Peyer's patch (tissue), 4 donors: ENCODE data around the gene LRRC8A. TPM values are rescaled to one million over a fixed set of nuclear protein-coding genes. Genes with fewer than 3 reads are reported as not detected.
"Not testable (repeated sequence)": the region's sequence is repeated elsewhere in the genome, so short reads cannot be mapped to it uniquely, and the experiment has no call there.

ENCODE experiments used
- DNase-seq, 3 donors: peaks; one replicate each; pipeline ENCODE4 v3.0.0-alpha.2; 2017 to 2019
- H3K27ac ChIP-seq, 4 donors: fragments of 200-600 bp; sonication (generic); one replicate each; pipeline ENCODE4 v1.5.1; 2016 to 2019
- H3K27me3 ChIP-seq, 2 donors: fragments of 200-600 bp; sonication (generic); one replicate each; pipeline ENCODE4 v1.5.1; 2019
- H3K36me3 ChIP-seq, 3 donors: fragments of 200-600 bp; sonication (generic); one replicate each; pipeline ENCODE4 v1.5.1; 2016 to 2019
- H3K4me1 ChIP-seq, 4 donors: fragments of 200-600 bp; sonication (generic); one replicate each; pipeline ENCODE4 v1.5.1; 2016 to 2019
- H3K4me3 ChIP-seq, 4 donors: fragments of 200-600 bp; sonication (generic); 1 replicate in 3 of 4; 2 replicates in 1 of 4; pipeline ENCODE4 v1.5.1; 2016 to 2019; ENCODE audit warnings: mild to moderate bottlenecking in 1 of 4
- H3K9me3 ChIP-seq, 4 donors: fragments of 200-600 bp; sonication (generic); one replicate each; pipeline ENCODE4 v1.5.1; 2016 to 2019; ENCODE audit warnings: mild to moderate bottlenecking in 1 of 4
- POLR2A ChIP-seq, 2 donors: fragments of 450-650 bp; IDR thresholded peaks; one replicate each; pipeline ENCODE4 v1.5.1; 2017; ENCODE audit warnings: antibody characterized with exemption in 2 of 2, mild to moderate bottlenecking in 2 of 2, moderate library complexity in 2 of 2
- total RNA-seq, 4 donors: library from RNA; depleted of rRNA; stranded (reverse); fragments of >200 nt; gene quantifications; one replicate each; pipeline ENCODE4 v1.1.0, GENCODE V29; 2016
- TF ChIP-seq, protein P1 (sequence below), 6 experiments: fragments of 450-650 bp in 4 of 6; fragments of 200-600 bp in 2 of 6; sonication (generic) in 1 of 6; IDR thresholded peaks; one replicate each; pipeline ENCODE4 v1.5.1; 2017 to 2019; ENCODE audit warnings: antibody characterized with exemption in 6 of 6, mild to moderate bottlenecking in 3 of 6, moderate library complexity in 1 of 6

Gene LRRC8A
- total RNA-seq, 4 donors from 2014 or later, result 20.0 to 39.2 (median 27.0) TPM

DNA sequence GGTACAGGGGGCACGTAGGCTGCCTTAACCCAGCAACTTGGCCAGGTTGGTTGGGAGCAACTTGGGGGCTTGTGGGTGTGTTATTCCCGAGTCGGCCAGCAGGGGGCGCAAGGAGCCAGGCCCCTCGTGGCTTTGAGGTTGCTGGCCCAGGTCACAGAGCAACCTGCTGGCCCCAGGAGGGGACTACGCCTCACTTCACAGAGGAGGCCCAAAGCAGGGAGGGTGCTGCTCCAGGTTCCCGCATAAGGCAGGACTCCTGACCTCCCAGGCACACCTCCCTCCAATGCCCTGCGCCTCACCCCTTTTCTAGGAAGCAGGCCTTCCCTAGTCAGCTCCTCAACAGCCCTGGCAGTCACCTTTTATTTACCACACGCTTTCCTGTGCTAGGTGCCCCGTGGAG, 18.3 kb upstream of the LRRC8A start:
- TF ChIP-seq POLR2A (IDR thresholded peaks at IDR 0.05), result no peak
- TF ChIP-seq, protein P1, sequence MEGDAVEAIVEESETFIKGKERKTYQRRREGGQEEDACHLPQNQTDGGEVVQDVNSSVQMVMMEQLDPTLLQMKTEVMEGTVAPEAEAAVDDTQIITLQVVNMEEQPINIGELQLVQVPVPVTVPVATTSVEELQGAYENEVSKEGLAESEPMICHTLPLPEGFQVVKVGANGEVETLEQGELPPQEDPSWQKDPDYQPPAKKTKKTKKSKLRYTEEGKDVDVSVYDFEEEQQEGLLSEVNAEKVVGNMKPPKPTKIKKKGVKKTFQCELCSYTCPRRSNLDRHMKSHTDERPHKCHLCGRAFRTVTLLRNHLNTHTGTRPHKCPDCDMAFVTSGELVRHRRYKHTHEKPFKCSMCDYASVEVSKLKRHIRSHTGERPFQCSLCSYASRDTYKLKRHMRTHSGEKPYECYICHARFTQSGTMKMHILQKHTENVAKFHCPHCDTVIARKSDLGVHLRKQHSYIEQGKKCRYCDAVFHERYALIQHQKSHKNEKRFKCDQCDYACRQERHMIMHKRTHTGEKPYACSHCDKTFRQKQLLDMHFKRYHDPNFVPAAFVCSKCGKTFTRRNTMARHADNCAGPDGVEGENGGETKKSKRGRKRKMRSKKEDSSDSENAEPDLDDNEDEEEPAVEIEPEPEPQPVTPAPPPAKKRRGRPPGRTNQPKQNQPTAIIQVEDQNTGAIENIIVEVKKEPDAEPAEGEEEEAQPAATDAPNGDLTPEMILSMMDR (IDR thresholded peaks at IDR 0.05), result peak; percentile 90 to 99 (median 95)
- Histone ChIP-seq H3K4me1 (no peaks in the 10 kb centered on the region), H3K27ac (no peak overlapping the region), H3K4me3 (no peak overlapping the region), H3K27me3 (no peaks in the 10 kb centered on the region), H3K9me3 (no peaks in the 10 kb centered on the region), H3K36me3 (no peaks in the 10 kb centered on the region)
- DNase-seq, result peak; percentile 77 to 90 (median 86)

DNA sequence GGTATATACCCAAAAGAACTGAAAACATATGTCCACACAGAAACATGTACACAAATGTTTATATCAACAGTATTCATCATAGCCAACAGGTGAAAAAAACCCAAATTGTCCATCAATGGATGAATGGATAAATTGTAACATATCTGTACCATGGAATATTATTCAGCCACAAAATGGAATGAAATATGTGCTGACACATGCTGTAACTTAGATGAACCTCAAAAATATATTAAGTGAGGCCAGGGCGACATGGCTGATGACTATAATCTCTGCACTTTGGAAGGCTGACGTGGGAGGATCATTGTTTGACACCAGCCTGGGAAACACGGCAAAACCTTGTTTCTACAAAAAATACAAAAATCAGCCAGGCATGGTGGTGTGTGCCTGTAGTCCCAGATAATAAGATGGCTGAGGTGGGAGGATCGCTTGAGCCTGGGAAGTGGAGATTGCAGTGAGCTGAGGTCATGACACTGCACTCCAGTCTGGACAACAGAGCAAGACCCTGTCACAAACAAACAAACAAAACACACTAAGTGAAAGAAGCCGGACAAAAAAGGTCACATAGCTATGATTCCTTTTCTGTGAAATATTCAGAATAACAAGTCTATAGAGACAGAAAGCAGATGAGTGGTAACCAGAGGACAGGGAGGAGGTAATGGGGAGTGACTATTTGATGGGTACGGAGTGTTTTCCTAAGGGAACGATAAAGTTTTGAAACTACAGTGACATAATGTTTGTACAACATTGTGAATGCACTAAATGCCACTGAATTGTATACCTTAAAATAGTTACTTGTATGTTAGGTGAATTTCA, 11.6 kb upstream of the LRRC8A start:
- Histone ChIP-seq H3K36me3 (no peaks in the 10 kb centered on the region), H3K4me1 (no peaks in the 10 kb centered on the region), H3K9me3 (no peaks in the 10 kb centered on the region), H3K27me3 (no peaks in the 10 kb centered on the region), H3K27ac (no peak overlapping the region), H3K4me3 (no peak overlapping the region)
- DNase-seq, result no peak
- no peak for TF ChIP-seq POLR2A (IDR thresholded peaks at IDR 0.05)
- TF ChIP-seq, protein P1 (IDR thresholded peaks at IDR 0.05), result no peak

DNA sequence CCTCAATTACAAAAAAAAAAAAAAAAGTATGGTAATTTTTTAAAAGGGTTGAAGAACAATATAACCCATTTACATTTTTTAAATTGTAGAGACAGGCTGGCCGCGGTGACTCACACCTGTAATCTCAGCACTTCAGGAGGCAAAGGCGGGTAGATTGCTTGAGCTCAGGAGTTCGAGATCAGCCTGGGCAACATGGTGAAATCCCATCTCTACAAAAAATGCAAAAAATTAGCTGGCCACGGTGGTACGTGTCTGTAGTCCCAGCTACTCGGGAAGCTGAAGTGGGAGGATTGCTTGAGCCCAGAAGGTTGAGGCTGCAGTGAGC, 11.0 kb upstream of the LRRC8A start:
- H3K36me3 ChIP-seq, H3K27ac ChIP-seq, H3K4me3 ChIP-seq, DNase-seq, H3K27me3 ChIP-seq, H3K4me1 ChIP-seq, H3K9me3 ChIP-seq: not testable (repeated sequence)

DNA sequence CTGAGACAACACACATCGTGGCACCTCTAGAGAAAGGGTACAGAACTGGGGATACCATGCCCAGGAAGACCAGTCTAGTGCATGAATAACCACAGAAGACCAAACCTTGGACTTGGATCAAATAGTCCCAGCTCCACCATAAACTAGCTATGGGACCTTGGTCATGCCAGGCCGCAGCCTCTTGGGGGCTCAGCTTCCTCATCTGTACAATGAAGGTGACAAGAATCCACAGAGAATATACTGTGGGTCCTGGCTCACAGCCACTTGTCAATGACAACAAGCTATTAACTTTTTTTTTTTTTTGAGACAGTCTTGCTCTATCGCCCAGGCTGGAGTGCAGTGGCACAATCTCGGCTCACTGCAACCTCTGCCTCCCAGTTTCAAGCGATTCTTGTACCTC, 4.1 kb upstream of the LRRC8A start:
- Histone ChIP-seq H3K27me3 (no peaks in the 10 kb centered on the region), H3K27ac (no peak overlapping the region), H3K36me3 (no peaks in the 10 kb centered on the region), H3K9me3 (no peaks in the 10 kb centered on the region), H3K4me1 (peaks cover 0 to 6% (median 3%) of the 10 kb centered on the region in 4 donors), H3K4me3 (no peak overlapping the region)
- DNase-seq, result no peak
- no peak for TF ChIP-seq POLR2A (IDR thresholded peaks at IDR 0.05)
- TF ChIP-seq, protein P1 (IDR thresholded peaks at IDR 0.05), result peak in 1 of 6 experiments; percentile 8

DNA sequence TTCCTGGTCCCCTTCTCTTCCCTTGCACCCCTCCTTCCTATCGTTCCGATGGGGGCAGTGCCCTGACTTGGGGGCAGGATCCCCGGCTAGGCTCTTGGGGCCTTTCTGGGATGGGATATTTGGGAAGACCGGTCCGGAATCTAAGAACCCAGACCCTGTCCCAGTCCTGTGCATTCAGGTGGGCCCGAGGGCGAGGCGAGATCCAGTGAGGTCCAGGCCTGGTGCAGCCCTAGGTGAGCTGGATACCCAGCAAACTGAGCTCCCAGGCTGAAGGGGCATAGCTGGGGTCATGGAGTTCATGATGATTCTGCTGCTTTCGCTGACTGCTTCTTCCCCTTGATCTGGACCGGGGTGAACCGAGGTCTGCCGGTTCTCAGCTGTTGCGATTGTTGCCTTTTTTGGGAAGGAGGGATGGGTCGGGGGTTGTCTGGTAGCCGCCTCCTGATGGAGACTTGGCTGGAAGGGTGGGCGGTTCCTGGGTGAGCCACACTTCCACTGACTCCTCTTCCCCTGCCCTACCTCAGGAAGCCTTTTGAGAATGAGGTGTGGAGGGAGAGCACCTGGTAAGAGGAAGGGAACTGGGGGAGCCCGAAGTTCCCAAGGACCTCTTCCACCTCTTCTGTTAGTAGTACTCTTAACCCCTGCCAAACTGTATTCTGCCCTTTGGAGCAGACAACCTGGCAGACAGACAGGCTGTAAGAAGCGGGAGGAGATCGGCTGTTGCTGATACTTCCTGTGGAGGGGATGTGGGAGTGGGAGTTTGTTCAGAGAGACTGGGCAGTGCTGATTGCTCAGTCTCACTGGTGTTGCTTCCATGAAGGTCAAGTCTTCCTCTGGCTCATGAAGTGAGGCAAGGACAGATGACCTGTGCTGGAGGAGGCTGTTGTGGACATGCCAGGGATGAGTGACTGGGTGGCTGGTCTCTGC, 1.0 kb downstream of the LRRC8A start:
- TF ChIP-seq, protein P1 (IDR thresholded peaks at IDR 0.05), result no peak
- TF ChIP-seq POLR2A (IDR thresholded peaks at IDR 0.05), result no peak
- H3K27ac ChIP-seq, result peak overlapping the region; percentile 93 to 99 (median 96)
- no peaks in the 10 kb centered on the region for H3K9me3 ChIP-seq
- H3K36me3 ChIP-seq, result peaks cover 0 to 14% (median 0%) of the 10 kb centered on the region in 3 donors
- H3K4me1 ChIP-seq, result peaks cover 0 to 36% (median 8%) of the 10 kb centered on the region in 4 donors
- peak in 1 of 3 donors; percentile 61 for DNase-seq
- H3K4me3 ChIP-seq, result peak overlapping the region; percentile 81 to 100 (median 98)
- no peaks in the 10 kb centered on the region for H3K27me3 ChIP-seq

DNA sequence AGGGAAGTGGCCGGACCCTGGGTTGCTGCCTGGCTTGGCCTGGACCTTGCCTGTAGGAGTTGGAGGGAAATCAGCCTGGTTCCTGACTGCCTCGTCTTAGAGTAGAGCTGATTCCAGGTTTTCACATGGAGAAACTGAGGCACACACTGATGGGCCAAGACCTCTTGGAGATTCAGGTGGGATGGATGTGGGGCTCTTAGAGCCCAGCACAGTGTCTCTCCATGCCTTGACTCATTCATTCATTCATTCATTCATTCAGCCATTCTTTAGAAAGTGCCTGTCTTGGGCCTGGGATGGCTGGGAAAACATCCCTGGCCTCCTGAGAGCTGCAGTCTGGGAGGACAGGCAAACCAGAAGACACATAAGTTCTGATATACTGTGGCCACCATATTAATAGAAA, 2.2 kb downstream of the LRRC8A start:
- H3K4me1 ChIP-seq, result peaks cover 0 to 43% (median 8%) of the 10 kb centered on the region in 4 donors
- no peaks in the 10 kb centered on the region for H3K27me3 ChIP-seq
- peaks cover 0 to 25% (median 0%) of the 10 kb centered on the region in 3 donors for H3K36me3 ChIP-seq
- no peak overlapping the region for H3K4me3 ChIP-seq
- DNase-seq, result no peak
- H3K27ac ChIP-seq, result no peak overlapping the region
- TF ChIP-seq POLR2A (IDR thresholded peaks at IDR 0.05), result no peak
- TF ChIP-seq, protein P1 (IDR thresholded peaks at IDR 0.05), result no peak
- H3K9me3 ChIP-seq, result no peaks in the 10 kb centered on the region
